Activated B cell treated with CpG ODN at 0.5 μM for 24 hours (primary cell): ENCODE results near the gene SHISAL1. TPM values are rescaled to one million over a fixed set of nuclear protein-coding genes. Genes with fewer than 3 reads are reported as not detected.

Source experiments
- ATAC-seq: fragments of 200-7000 bp; cut with Tn5 transposase; one replicate; pipeline ENCODE4 v1.10.0; 2021; ENCODE audit warnings: low read depth, mild to moderate bottlenecking, moderate library complexity
- CTCF ChIA-PET: fragments of 350-600 bp; sonication (Branson Sonifier 250); formaldehyde crosslinking; loops from one replicate; lab custom pipeline; 2021; ENCODE audit warnings: antibody characterized with exemption; lab: Charles Lee
- POLR2A ChIA-PET: fragments of 350-600 bp; sonication (Branson Sonifier 250); formaldehyde crosslinking; loops from one replicate; lab custom pipeline; 2021; ENCODE audit warnings: antibody characterized with exemption; lab: Charles Lee
- DNase-seq: peaks from one replicate; pipeline ENCODE4 v3.0.0; 2022
- H3K27ac Mint-ChIP-seq: one replicate; pipeline ENCODE4 v1.8.0; 2020; ENCODE audit warnings: mixed read lengths
- H3K27me3 Mint-ChIP-seq: one replicate; pipeline ENCODE4 v1.8.0; 2021; ENCODE audit warnings: mixed read lengths
- H3K36me3 Mint-ChIP-seq: one replicate; pipeline ENCODE4 v1.8.0; 2021; ENCODE audit warnings: low read depth, mixed read lengths
- H3K4me1 Mint-ChIP-seq: one replicate; pipeline ENCODE4 v1.8.0; 2021; ENCODE audit warnings: mixed read lengths
- H3K4me3 Mint-ChIP-seq: one replicate; pipeline ENCODE4 v1.8.0; 2020; ENCODE audit warnings: mild to moderate bottlenecking, mixed read lengths
- H3K9me3 Mint-ChIP-seq: one replicate; pipeline ENCODE4 v1.8.0; 2020; ENCODE audit warnings: mixed read lengths
- CTCF ChIP-seq: fragments of 200-600 bp; IDR thresholded peaks from one replicate; pipeline ENCODE4 v1.8.0; 2022; ENCODE audit warnings: antibody characterized with exemption, mild to moderate bottlenecking
- intact Hi-C: fragments of 100-400 bp; cut with micrococcal nuclease; formaldehyde crosslinking; loops from one replicate; pipeline ENCODE4 v1.15.1; 2024
- total RNA-seq: library from RNA; stranded (reverse); gene quantifications from 2 replicates; pipeline ENCODE4 v1.2.3, GENCODE V29; 2022

Gene SHISAL1
- total RNA-seq, 1 donor from 2014 or later: not detected

- no peak for TF ChIP-seq CTCF
- DNase-seq: no peak
- POLR2A ChIA-PET: no interaction called here
Measured at GRCh38 chr22:44221710-44222475, 90.9 kb downstream of the SHISAL1 start.

GRCh38 chr22:44220727-44221680, 91.7 kb downstream of the SHISAL1 start:
- Mint-ChIP-seq H3K4me3 (no peak overlapping the region), H3K36me3 (no peaks in the 10 kb centered on the region), H3K4me1 (no peaks in the 10 kb centered on the region), H3K27me3 (peaks cover 13% of the 10 kb centered on the region), H3K9me3 (no peaks in the 10 kb centered on the region), H3K27ac (no peak overlapping the region)
- DNase-seq (no peak), ATAC-seq (no peak)
- intact Hi-C loops: no loop called here
- no peak for TF ChIP-seq CTCF
- ChIA-PET POLR2A (no interaction called here), CTCF (no interaction called here)

More at GRCh38 chr22:44221710-44222475, 90.9 kb downstream of the SHISAL1 start:
- CTCF ChIA-PET: no interaction called here
- Mint-ChIP-seq H3K9me3 (peaks cover 1% of the 10 kb centered on the region), H3K4me3 (no peak overlapping the region), H3K36me3 (no peaks in the 10 kb centered on the region), H3K27me3 (peaks cover 18% of the 10 kb centered on the region), H3K27ac (no peak overlapping the region), H3K4me1 (no peaks in the 10 kb centered on the region)
- ATAC-seq: no peak
- intact Hi-C loops: no loop called here

DNA sequence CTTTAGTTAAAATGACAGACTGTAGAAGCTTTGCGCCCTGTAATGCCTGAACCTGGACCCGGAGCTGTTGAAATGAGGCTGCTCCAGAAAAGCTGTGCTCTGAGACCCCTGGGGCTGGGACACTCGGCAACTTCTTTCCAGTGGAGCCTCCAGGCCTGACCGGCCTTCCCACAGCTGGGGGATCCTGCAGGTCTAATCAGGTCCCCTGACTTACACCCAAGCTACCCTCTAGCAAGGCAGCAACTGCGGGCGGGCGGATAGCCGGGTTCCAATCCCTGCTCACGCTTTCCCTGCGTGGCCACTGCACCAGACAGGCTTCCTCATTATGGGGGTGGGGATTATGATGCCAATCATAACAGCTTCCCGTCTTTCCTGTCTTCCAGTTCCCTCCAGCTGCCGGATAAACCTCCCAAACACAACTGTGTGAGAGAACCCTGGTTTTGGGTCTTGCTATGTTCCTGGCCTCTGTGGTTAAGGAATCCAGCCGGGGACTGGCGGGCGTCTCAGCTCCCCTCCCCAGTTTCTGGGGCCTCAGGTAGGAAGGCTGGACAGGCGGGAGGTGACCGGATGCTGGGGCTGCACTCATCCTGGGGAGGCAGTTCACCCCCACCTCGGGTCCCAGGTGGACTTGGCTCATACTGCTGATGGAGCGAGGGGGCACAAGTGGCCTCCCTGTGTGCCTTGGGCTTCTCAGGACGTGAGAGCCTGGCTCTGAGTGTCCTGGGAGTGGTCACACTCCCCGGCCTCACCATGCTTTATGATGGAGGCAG, 93.5 kb downstream of the SHISAL1 start:
- ATAC-seq: no peak
- Mint-ChIP-seq H3K4me1 (no peaks in the 10 kb centered on the region), H3K27ac (no peak overlapping the region), H3K9me3 (no peaks in the 10 kb centered on the region), H3K27me3 (peaks cover 2% of the 10 kb centered on the region), H3K36me3 (no peaks in the 10 kb centered on the region), H3K4me3 (no peak overlapping the region)
- ChIA-PET CTCF (no interaction called here), POLR2A (no interaction called here)
- TF ChIP-seq CTCF: no peak
- DNase-seq: no peak
- intact Hi-C loops: no loop called here

GRCh38 chr22:44218071-44218470, 94.7 kb downstream of the SHISAL1 start:
- ChIA-PET CTCF (no interaction called here), POLR2A (no interaction called here)
- intact Hi-C loops: no loop called here
- H3K27me3 Mint-ChIP-seq: no peaks in the 10 kb centered on the region
- no peak for DNase-seq
- H3K27ac Mint-ChIP-seq: no peak overlapping the region
- no peaks in the 10 kb centered on the region for H3K9me3 Mint-ChIP-seq
- TF ChIP-seq CTCF: no peak
- H3K4me1 Mint-ChIP-seq: no peaks in the 10 kb centered on the region
- ATAC-seq: no peak
- no peaks in the 10 kb centered on the region for H3K36me3 Mint-ChIP-seq
- H3K4me3 Mint-ChIP-seq: no peak overlapping the region
